ENCODE measurements around the gene KIAA0232. TPM values are rescaled to one million over a fixed set of nuclear protein-coding genes. Genes with fewer than 3 reads are reported as not detected.

The KIAA0232 gene
- total RNA-seq, 1 experiment from 2014 or later, result 5.5 TPM

DNA sequence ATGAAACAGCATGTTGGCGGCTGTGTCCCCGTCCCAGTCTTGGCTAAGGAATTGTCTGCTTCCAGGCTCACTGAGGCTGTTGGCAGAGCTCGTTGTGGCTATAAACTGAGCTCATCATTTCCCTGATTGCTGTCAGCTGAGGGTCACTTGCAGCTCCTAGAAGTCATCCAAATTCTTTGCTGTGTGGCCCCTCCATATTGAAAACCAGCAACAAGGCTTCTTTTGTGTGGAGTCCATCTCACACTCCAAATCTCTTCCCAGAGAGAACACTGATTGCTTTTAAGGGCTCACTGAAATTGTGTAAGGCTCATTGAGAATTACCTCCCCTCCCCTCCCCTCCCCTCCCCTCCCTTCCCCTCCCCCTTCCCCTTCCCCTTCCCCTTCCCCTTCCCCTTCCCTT lies 150.4 kb downstream of the KIAA0232 start:
- intact Hi-C loops (cut with micrococcal nuclease), result no loop called here
- H2AFZ ChIP-seq (ENCODE audit: low read length), result no peak overlapping the region
- no peak for TF ChIP-seq EZH2 (IDR thresholded peaks at IDR 0.05; ENCODE audit: low read length, unreplicated experiment)
- no peak for TF ChIP-seq EZH2phosphoT487 (IDR thresholded peaks at IDR 0.05; ENCODE audit: borderline replicate concordance, low read length)
- TF ChIP-seq, protein P1, sequence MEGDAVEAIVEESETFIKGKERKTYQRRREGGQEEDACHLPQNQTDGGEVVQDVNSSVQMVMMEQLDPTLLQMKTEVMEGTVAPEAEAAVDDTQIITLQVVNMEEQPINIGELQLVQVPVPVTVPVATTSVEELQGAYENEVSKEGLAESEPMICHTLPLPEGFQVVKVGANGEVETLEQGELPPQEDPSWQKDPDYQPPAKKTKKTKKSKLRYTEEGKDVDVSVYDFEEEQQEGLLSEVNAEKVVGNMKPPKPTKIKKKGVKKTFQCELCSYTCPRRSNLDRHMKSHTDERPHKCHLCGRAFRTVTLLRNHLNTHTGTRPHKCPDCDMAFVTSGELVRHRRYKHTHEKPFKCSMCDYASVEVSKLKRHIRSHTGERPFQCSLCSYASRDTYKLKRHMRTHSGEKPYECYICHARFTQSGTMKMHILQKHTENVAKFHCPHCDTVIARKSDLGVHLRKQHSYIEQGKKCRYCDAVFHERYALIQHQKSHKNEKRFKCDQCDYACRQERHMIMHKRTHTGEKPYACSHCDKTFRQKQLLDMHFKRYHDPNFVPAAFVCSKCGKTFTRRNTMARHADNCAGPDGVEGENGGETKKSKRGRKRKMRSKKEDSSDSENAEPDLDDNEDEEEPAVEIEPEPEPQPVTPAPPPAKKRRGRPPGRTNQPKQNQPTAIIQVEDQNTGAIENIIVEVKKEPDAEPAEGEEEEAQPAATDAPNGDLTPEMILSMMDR (conservative IDR thresholded peaks at IDR 0.05; ENCODE audit: low read depth, low read length), result no peak

More for the DNA sequence above, 150.4 kb downstream of the KIAA0232 start:
- Histone ChIP-seq H4K20me1 (ENCODE audit: low read length) (no peaks in the 10 kb centered on the region), H3K4me3 (ENCODE audit: low read length) (no peak overlapping the region), H3K79me2 (ENCODE audit: low read length) (no peaks in the 10 kb centered on the region), H3F3A (ENCODE audit: low read length, unreplicated experiment) (no peaks in the 10 kb centered on the region), H3K4me1 (ENCODE audit: insufficient read depth, low read length) (no peaks in the 10 kb centered on the region), H3K36me3 (ENCODE audit: low read depth, low read length) (no peaks in the 10 kb centered on the region), H3K9ac (ENCODE audit: low read length) (no peak overlapping the region), H3K4me2 (ENCODE audit: low read length) (no peak overlapping the region), H3K27me3 (ENCODE audit: low read length) (no peaks in the 10 kb centered on the region), H3K9me2 (replicated peaks; ENCODE audit: low read length) (no peaks in the 10 kb centered on the region), H3K9me3 (ENCODE audit: low read length) (no peaks in the 10 kb centered on the region), H3K27ac (ENCODE audit: low read length) (no peak overlapping the region)
- DNase-seq (no peak), ATAC-seq (no peak)
- ChIA-PET CTCF (no interaction called here), POLR2A (ENCODE audit: unreplicated experiment) (no interaction called here)
- BruUV-seq (replicated peaks), result no TSS peak

Other genes starting within 250 kb of the KIAA0232 start
- gene MAN2B2, start 207.5 kb upstream of the KIAA0232 start, total RNA-seq (2014; rRNA removed), result 8.5 and 9.8 TPM in 2 replicates
- gene MRFAP1, start 142.0 kb upstream of the KIAA0232 start, total RNA-seq (2014; rRNA removed), result 122 and 200 TPM in 2 replicates
- 51.0 and 59.8 TPM in 2 replicates for gene S100P, start 88.8 kb upstream of the KIAA0232 start, total RNA-seq (2014; rRNA removed)
- gene MRFAP1L1, start 72.9 kb upstream of the KIAA0232 start, total RNA-seq (2014; rRNA removed), result 50.5 and 57.6 TPM in 2 replicates
- gene BLOC1S4, start 66.6 kb upstream of the KIAA0232 start, total RNA-seq (2014; rRNA removed), result 14.0 and 19.9 TPM in 2 replicates
- 33.0 and 33.3 TPM in 2 replicates for gene TBC1D14, start 127.1 kb downstream of the KIAA0232 start, total RNA-seq (2014; rRNA removed)